Cortex of kidney (tissue), 1 donor: ENCODE measurements around the gene NSF.

ENCODE experiments used
- DNase-seq: peaks from one replicate; lab custom pipeline; 2025; lab: John Stamatoyannopoulos, UW

The NSF gene

GRCh38 chr17:46717999-46718398, 127.5 kb downstream of the NSF start:
- DNase-seq, result no peak

- DNase-seq, result no peak
These were observed 129.4 kb downstream of the NSF start for GRCh38 chr17:46719891-46720290.

GRCh38 chr17:46720408-46720807, 129.9 kb downstream of the NSF start:
- DNase-seq, result no peak

GRCh38 chr17:46722662-46723285, 132.3 kb downstream of the NSF start:
- no peak for DNase-seq

GRCh38 chr17:46726206-46726605, 135.7 kb downstream of the NSF start:
- no peak for DNase-seq

- no peak for DNase-seq
These were observed 137.3 kb downstream of the NSF start for GRCh38 chr17:46727572-46728348.

- DNase-seq, result no peak
These were observed 139.6 kb downstream of the NSF start for GRCh38 chr17:46730026-46730425.

GRCh38 chr17:46730679-46731078, 140.2 kb downstream of the NSF start:
- DNase-seq, result no peak

GRCh38 chr17:46732160-46732559, 141.7 kb downstream of the NSF start:
- DNase-seq, result no peak

GRCh38 chr17:46732754-46733398, 142.4 kb downstream of the NSF start:
- no peak for DNase-seq

- no peak for DNase-seq
These were observed 143.5 kb downstream of the NSF start for GRCh38 chr17:46733837-46734475.

- DNase-seq, result no peak
These were observed 145.6 kb downstream of the NSF start for GRCh38 chr17:46736100-46736499.

- no peak for DNase-seq
These were observed 146.9 kb downstream of the NSF start for GRCh38 chr17:46737326-46737725.

GRCh38 chr17:46738544-46738943, 148.1 kb downstream of the NSF start:
- no peak for DNase-seq

- no peak for DNase-seq
These were observed 149.5 kb downstream of the NSF start for GRCh38 chr17:46739982-46740381.

GRCh38 chr17:46741122-46741730, 150.8 kb downstream of the NSF start:
- no peak for DNase-seq

- no peak for DNase-seq
These were observed 152.2 kb downstream of the NSF start for GRCh38 chr17:46742565-46743270.

- DNase-seq, result no peak
These were observed 154.0 kb downstream of the NSF start for GRCh38 chr17:46744441-46744840.

- no peak for DNase-seq
These were observed 154.9 kb downstream of the NSF start for GRCh38 chr17:46745376-46745775.

- DNase-seq, result no peak
These were observed 161.0 kb downstream of the NSF start for GRCh38 chr17:46751425-46751824.

GRCh38 chr17:46753776-46754175, 163.3 kb downstream of the NSF start:
- no peak for DNase-seq
